ENCODE results near the gene JTB.
A peak's percentile ranks its signal among the peaks of the same experiment; 100 is the strongest.

Gene JTB

GRCh38 chr1:153953859-153954365 is 23.6 kb downstream of the JTB start:
- no peak for DNase-seq

GRCh38 chr1:153951801-153952200 is 25.7 kb downstream of the JTB start:
- no peak for DNase-seq

DNA sequence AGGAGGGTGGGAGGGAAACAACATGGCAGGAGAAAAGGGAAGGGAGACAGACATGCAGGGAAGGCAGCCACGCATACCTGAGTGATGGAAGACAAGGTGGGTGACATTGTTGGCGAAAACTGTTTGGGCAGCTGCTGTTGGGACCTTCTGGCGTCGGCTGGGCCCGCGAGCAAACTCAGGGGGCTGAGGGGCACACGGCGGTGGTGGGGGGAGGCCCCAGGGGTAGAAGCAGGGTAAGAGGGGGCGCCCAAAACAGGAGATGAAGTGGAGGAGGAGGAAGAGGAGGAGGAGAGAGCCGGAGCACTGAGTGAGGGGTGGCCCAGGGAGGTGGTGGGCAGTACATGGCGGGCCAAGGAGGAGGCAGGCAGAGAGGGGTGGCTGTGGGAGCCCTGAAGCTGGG is 26.3 kb downstream of the JTB start:
- no peak for DNase-seq

- peak; percentile 83 for DNase-seq
Measured at GRCh38 chr1:153946622-153947241, 30.7 kb downstream of the JTB start, which contains the start of gene DENND4B. TSS of gene DENND4B (minus strand) at chr1:153946718. CDS start at chr1:153944374, 2,344 bp downstream.

- peak; percentile 83 for DNase-seq
Measured at GRCh38 chr1:153945795-153946621, 31.5 kb downstream of the JTB start.

GRCh38 chr1:153945131-153945794 is 32.2 kb downstream of the JTB start:
- DNase-seq, result peak; percentile 84

GRCh38 chr1:153944827-153945117 is 32.7 kb downstream of the JTB start:
- DNase-seq, result no peak

DNA sequence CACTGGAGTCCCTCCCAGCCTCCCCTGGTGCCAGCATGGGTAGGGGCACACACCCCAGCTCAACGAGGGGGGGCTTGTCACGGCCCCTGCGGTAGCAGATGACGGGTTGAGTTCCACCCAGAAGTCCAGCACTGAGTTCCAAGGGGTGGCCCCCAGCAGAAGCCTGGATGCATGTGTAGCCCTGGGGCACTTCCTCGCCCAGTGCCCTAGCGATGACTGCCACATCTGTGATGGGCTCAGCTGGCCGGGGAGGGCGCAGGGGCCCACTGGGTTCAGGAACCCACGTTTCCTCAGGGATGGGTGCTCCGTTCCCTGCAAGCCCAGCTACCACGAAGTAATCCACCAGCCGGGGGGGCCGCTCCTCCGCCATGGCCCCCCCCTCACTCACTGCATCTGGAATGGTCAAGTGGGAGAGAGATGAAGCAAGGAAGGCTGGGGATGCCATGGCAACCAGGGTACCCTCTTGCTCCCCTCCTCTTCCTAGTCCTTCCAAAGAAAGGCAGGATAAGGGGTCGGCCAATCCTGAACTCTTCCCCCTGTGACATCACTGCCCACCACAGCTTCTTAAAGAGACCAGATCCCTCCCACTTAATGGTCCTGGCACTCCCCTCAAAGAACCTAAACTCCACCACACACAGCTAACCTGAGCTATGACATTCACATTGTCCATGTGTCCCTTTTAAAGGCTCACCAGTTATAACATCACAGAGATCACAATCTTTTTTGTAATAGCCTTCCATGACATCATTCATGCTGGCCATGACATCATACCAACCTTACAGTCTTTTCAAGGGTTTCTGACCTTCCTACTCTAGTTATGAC is 33.3 kb downstream of the JTB start:
- DNase-seq, result no peak

DNA sequence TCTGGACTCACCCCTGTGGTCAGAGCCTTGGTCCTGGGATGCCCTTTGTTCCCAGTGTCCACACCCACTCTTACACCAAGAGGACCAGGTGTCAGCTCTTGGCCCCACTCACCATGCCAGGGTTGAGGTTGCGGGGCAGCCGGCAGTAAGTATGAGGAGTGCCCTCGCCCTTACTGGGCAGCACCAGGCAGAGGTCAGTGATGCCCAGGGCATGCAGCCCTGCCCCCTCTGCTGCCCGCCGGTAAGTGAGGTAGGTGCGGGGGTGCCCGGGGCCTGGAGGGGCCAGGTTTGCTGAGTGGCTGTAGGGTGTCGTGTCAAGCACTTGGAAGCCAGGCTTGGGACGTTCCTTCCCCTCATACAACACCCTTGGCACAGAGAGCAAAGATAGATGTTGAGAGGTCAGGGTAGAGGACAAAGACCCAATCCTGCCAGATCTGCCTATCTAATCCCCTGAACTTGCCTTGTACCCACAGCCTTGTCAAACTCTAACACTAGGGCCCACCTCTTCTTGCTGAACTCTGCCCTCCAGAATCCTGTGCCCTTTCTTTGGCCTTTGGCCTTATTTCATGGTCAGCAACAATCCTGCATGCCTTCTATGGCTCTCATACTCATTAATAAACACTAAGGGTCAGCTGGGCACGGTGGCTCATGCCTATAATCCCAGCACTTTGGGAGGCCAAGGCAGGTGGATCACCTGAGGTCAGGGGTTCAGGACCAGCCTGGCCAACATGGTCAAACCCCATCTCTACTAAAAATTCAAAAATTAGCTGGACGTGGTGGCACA is 34.5 kb downstream of the JTB start:
- DNase-seq, result no peak

- DNase-seq, result no peak
Measured at GRCh38 chr1:153941826-153942725, 35.4 kb downstream of the JTB start.

DNA sequence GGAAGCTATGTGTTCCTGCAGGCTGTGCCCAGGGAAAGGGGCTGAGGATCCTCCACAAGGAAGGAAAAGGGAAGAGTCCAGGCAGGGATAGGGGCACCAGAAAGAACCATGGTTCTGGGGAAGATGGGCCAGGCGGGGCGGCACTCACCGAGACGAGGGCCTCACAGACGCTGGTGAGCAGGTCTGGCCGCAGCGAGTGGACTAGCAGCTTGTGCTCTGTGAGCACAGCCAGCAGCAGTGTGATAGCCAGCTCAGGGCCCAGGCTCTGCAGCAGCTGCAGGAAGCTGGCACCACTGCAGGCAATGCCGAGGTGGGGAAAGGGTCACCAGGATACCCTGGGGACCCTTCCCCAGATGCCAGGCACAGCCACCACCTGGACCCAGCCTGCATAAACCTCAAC is 36.7 kb downstream of the JTB start:
- no peak for DNase-seq

GRCh38 chr1:153939476-153939875 is 38.0 kb downstream of the JTB start:
- no peak for DNase-seq

DNA sequence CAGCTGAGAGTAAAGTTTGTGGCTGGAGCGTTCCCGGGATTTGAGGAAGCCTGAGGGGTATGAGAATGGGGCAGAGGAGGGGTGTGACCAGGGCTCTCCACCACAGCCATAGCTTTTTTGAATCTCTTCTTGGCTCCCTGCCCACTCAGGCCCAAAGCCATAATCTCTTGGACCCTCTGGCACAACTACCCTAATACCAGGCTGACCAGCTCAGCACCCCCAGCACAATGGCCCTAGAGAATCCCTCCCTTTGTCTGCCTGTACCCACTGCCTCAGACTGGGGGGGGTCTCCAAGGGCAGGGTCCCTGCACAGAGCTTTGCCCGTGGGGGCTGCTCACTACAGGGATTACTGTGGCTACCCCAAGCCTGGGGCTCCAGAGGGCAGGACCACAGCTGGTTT is 38.5 kb downstream of the JTB start:
- no peak for DNase-seq

DNA sequence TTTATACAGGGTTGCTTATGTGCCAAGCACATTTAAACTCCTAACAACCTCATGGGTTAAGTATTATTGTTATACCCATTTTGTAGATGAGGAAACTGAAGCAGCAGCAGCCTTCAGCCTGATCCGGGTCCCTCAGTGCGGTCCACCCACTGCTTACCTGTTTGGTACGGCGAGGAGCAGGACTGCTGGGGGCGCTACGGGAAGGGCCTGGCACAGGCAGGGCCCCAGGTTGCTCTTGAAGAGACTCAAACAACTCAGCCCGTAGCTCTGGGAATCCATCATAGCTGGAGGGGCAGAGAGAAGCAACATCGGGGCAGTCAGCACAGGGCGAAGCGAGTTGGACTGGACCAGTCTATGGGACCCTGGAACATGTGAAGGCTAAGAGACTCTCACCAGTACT is 40.1 kb downstream of the JTB start:
- DNase-seq, result no peak

- no peak for DNase-seq
Measured at GRCh38 chr1:153936011-153936802, 41.3 kb downstream of the JTB start.

DNA sequence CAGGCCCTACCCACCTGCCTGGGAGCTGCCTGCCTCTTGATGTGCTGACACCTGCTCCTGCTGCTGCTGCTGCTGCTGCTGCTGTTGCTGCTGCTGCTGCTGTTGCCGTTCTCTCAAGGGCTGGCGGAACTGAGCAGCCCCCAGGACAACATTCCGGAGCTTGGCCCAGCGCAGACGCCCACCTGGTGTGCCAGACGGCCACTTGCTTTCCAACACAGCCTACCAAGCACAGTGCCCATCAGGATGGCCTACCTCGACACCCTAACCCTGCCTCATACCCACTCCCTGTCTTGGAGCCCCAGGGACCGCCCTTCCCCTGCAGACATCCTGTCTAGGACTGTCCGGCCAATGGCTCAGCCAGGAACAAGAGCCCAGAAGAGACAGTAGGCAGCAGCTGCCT is 42.7 kb downstream of the JTB start:
- DNase-seq, result no peak

DNA sequence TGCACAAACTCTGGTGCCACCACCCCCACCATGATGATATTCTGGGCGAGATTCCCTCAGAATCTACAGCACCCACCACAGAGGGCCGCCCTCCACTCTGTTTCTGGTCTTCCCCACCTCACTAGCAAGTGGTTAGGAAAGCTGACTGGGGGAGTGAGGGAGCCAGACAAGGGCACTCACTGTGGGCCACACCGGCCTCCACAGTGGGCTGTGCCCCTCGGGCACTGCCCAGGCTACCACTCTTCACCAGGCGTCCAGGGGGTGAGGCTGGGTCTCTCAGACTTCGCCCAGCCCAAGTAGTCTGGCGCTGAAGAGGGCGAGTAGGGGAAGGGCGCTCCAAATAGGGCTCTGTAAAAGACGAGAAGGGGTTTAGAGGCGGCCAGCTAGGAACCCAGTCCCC is 43.5 kb downstream of the JTB start:
- no peak for DNase-seq

GRCh38 chr1:153933430-153933829 is 44.0 kb downstream of the JTB start:
- no peak for DNase-seq

DNA sequence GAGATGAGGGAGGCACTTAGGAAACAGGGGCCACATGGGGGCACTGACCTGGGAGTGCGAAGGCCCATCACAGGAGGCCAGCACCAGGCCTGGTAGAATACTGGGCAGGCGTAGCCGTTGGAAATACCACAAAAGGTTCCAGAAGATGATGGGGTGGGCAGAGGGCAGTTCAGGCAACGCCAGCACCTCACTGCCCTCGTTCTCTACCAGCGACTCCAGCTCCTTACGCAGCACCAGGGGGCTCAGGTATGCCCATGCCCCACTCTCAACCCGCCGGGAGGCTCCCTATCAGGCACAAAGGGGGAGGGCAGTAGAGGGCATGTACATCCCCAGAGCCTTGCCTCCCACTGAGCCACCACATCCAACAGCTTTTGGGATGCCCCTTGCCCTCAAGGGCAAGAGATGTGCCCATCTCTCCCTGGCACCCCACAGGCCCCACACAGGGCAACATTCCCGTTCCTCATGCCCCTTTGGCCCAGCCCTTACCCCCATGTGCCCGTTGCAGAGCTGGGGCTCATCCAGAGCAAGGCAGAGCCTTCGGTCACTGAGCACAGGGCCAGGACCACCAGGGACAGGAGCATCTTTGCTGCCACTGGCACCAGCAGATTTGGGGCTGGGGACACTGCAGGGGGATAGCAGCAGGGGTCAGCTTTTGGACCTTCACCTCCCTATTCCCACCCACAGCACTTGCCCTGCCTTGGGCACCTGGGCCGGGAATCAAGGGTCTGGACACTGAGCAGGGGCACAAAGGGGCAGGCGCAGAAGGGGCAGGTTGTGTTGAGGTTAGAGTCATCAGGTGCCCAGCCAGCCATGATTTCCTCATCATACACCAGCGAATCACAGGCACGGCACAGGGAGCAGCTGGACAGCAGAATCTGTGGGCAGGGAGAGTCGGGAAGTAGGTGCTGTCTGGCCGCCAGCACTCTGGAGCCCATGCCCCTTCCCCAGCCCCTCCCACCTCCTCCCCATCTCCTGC is 45.0 kb downstream of the JTB start:
- no peak for DNase-seq
